Heart right ventricle (tissue), 16 donors: ENCODE measurements around the gene SFXN4. TPM values are rescaled to one million over a fixed set of nuclear protein-coding genes. Genes with fewer than 3 reads are reported as not detected.

Experiments used
- ATAC-seq, 8 donors: fragments of 200-7000 bp; cut with Tn5 transposase; one replicate each; pipeline ENCODE4 v1.9.1; 2020; ENCODE audit warnings: mild to moderate bottlenecking in 8 of 8, moderate library complexity in 8 of 8, moderate number of reproducible peaks in 1 of 8
- DNase-seq, 2 donors: peaks; one replicate each; pipeline ENCODE4 v3.0.0-alpha.2; 2020
- H3K27ac ChIP-seq, 10 donors: fragments of 200-600 bp; sonication (generic) in 2 of 10; one replicate each; pipeline versions ENCODE4 v1.5.0 to v1.8.0; 2020 to 2022; ENCODE audit warnings: mild to moderate bottlenecking in 3 of 10
- H3K27me3 ChIP-seq, 7 donors: fragments of 200-600 bp; one replicate each; pipeline ENCODE4 v1.8.0; 2021 to 2022; ENCODE audit warnings: mild to moderate bottlenecking in 2 of 7
- H3K36me3 ChIP-seq, 9 donors: fragments of 200-600 bp; sonication (generic) in 1 of 9; one replicate each; pipeline versions ENCODE4 v1.5.0 to v1.8.0; 2020 to 2022; ENCODE audit warnings: mild to moderate bottlenecking in 2 of 9
- H3K4me1 ChIP-seq, 9 donors: fragments of 200-600 bp; sonication (generic) in 1 of 9; one replicate each; pipeline versions ENCODE4 v1.5.0 to v1.8.0; 2020 to 2022; ENCODE audit warnings: mild to moderate bottlenecking in 4 of 9
- H3K4me3 ChIP-seq, 10 donors: fragments of 200-600 bp; sonication (generic) in 2 of 10; one replicate each; pipeline versions ENCODE4 v1.5.0 to v1.8.0; 2020 to 2022; ENCODE audit warnings: mild to moderate bottlenecking in 7 of 10, moderate library complexity in 2 of 10
- H3K9me3 ChIP-seq, 11 donors: fragments of 200-600 bp in 10 of 11; sonication (generic) in 2 of 11; one replicate each; pipeline versions ENCODE4 v1.5.0 to v1.8.0; 2013 to 2022; ENCODE audit warnings: mild to moderate bottlenecking in 2 of 11, control low read depth in 1 of 11, moderate library complexity in 1 of 11
- WGBS, 2 donors: extraction: QIAGEN DNeasy Blood & Tissue Kit; methylation state at CpG; one replicate each; pipeline ENCODE4 v1.1.7; 2013; ENCODE audit warnings: inconsistent platforms in 1 of 2; 5-methylcytosine and 5-hydroxymethylcytosine counted together
- intact Hi-C, 10 donors: fragments of 100-400 bp; cut with DNase I; formaldehyde crosslinking; loops; one replicate each; pipeline versions ENCODE4 v1.11.1 to v1.14.2; 2022
- polyA plus RNA-seq, 2 donors: library from polyadenylated mRNA; stranded (reverse); fragments of 200-250 nt; gene quantifications; one replicate each; pipeline ENCODE4 v1.2.3, GENCODE V29; 2013
- total RNA-seq, 10 donors: library from RNA; stranded (reverse); fragmentation: NEBNext Ultra II Directional in 3 of 10; extraction: Animal tissue kit (Norgen Biotek cat#: 25700) in 3 of 10; gene quantifications; one replicate each; pipeline versions ENCODE4 v1.2.1 to v1.2.4, GENCODE V29; 2021 to 2023
- TF ChIP-seq, protein P1 (sequence below), 9 donors: fragments of 200-600 bp; sonication (generic) in 2 of 9; IDR thresholded peaks; one replicate each; pipeline versions ENCODE4 v1.5.0 to v1.8.0; 2021 to 2022; ENCODE audit warnings: antibody characterized with exemption in 9 of 9, mild to moderate bottlenecking in 5 of 9, moderate library complexity in 1 of 9
- donor health status: Arrhythmogenic right ventricular cardiomyopathy.
- donor health status: ischemic (EF 13 %, LVEDD 7.1; RV severe dilation, severe dysfunction).
- donor health status: healthy with polysubstance abuse.
- donor health status: DM: no; HTN: yes; CAD: no.
- donor health status: DM: no; HTN: no; CAD: no.
- donor health status: ischemic (EF 25% LVEDD 6.9; RV normal size, moderate dysfunction).
- donor health status: ischemic (EF 25% LVEDD 5.7; RV mildly dilated, moderate dysfunction).
- donor health status: healthy.
- donor health status: DM: yes; HTN: yes; CAD: no.
- donor health status: Ischemic cardiomyopathy.
- donor health status: ischemic (EF 35%, LVEDD 5.7; RV mildly dilated, moderate dysfunction).
- donor health status: nonischemic (EF 11% LVEDD 7.7; RV severe dilation, severe dysfunction).
- donor health status: DM: yes; HTN: yes; CAD: no.
- donor health status: PGD.
- donor health status: ischemic (EF 29% LVEDD 5.4; RV normal size, mild dysfunction).
- donor health status: nonischemic (EF 23%, LVEDD 6.1; RV moderate dilation, normal function).

SFXN4 gene
- total and polyA plus RNA-seq, 12 donors = 32.3 to 95.2 (median 44.0) TPM

DNA sequence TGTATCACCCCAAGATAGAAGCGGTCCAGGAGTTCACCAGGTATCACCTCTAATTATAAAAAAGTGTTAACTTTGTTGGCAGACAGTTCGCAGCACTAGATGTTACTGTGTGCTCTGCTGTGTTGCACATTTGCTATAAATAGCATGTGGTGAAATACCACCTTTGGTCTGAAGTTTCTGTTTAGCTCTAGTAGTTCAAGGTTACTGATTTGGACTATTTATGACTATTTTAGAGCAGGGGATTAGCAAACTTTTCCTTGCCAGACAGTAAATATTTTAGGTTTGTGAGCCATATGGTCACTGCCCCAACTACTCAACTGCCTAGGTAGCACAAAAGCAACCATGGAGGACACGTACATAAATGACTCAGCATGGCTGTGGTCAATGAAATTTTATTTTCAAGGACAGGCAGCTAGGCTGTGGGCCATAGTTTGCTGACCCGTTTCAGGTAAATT lies 45.1 kb downstream of the SFXN4 start:
- no peak for DNase-seq
- peak overlapping the region in 9 of 10 donors; percentile 25 to 74 (median 63) for H3K27ac ChIP-seq
- no peaks in the 10 kb centered on the region for H3K9me3 ChIP-seq
- no peak overlapping the region for H3K4me3 ChIP-seq
- intact Hi-C loops = no loop called here
- no peaks in the 10 kb centered on the region for H3K27me3 ChIP-seq
- H3K4me1 ChIP-seq = peaks cover 0 to 24% (median 7%) of the 10 kb centered on the region in 9 donors
- peaks cover 0 to 100% (median 39%) of the 10 kb centered on the region in 9 donors for H3K36me3 ChIP-seq
- 53 to 68% methylated on average over 4 of the region's 4 CpGs for WGBS, 2 donors
- peak; percentile 34 to 93 (median 80) for ATAC-seq
- TF ChIP-seq, protein P1, sequence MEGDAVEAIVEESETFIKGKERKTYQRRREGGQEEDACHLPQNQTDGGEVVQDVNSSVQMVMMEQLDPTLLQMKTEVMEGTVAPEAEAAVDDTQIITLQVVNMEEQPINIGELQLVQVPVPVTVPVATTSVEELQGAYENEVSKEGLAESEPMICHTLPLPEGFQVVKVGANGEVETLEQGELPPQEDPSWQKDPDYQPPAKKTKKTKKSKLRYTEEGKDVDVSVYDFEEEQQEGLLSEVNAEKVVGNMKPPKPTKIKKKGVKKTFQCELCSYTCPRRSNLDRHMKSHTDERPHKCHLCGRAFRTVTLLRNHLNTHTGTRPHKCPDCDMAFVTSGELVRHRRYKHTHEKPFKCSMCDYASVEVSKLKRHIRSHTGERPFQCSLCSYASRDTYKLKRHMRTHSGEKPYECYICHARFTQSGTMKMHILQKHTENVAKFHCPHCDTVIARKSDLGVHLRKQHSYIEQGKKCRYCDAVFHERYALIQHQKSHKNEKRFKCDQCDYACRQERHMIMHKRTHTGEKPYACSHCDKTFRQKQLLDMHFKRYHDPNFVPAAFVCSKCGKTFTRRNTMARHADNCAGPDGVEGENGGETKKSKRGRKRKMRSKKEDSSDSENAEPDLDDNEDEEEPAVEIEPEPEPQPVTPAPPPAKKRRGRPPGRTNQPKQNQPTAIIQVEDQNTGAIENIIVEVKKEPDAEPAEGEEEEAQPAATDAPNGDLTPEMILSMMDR (IDR thresholded peaks at IDR 0.05) = no peak

DNA sequence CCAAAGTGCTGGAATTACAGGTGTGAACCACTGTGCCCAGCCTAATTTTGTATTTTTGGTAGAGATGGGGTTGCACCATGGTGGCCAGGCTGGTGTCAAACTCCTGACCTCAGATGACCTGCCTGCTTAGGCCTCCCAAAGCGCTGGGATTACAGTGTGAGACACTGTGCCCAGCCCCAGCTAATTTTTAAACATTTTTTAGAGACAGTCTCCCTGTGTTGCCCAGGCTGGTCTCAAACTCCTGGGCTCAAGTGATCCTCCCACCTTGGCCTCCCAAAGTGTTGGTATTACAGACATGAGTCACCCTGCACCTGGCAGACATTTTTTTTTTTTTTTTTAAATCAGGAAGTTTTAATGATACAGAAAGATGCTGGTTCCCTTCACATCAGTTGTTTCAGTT lies 46.1 kb downstream of the SFXN4 start:
- H3K36me3 ChIP-seq = peaks cover 0 to 98% (median 37%) of the 10 kb centered on the region in 9 donors
- DNase-seq (no peak), ATAC-seq (peak in 1 of 8 donors; percentile 52)
- WGBS, 2 donors = 77 to 100% methylated on average over 1 of the region's 1 CpG
- TF ChIP-seq, protein P1 (IDR thresholded peaks at IDR 0.05) = no peak
- intact Hi-C loops = no loop called here
- H3K4me3 ChIP-seq = no peak overlapping the region
- peaks cover 0 to 29% (median 7%) of the 10 kb centered on the region in 9 donors for H3K4me1 ChIP-seq
- H3K9me3 ChIP-seq = no peaks in the 10 kb centered on the region
- no peaks in the 10 kb centered on the region for H3K27me3 ChIP-seq
- peak overlapping the region in 1 of 10 donors; percentile 63 for H3K27ac ChIP-seq

DNA sequence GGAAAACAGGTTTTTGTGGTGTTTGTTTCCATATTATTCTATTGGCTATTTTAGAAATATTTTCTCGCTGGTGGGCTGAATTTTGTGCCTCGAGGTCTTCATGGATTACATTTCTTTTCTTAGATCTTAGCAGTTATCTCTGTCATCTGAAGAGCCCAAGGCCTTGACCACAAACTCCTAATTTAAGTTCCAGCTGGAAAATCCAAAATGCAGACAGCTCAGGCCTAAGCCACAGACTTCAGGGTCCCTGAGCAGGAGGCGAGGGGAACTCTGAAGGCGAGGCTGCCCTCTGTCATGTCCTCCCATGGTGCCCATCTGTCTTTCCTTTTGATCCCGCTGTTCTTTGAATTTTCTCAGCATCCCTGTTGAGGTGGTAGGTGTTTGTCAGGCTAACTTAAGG lies 47.3 kb downstream of the SFXN4 start:
- TF ChIP-seq, protein P1 (IDR thresholded peaks at IDR 0.05) = no peak
- Histone ChIP-seq H3K36me3 (peaks cover 0 to 98% (median 49%) of the 10 kb centered on the region in 9 donors), H3K27me3 (no peaks in the 10 kb centered on the region), H3K4me3 (no peak overlapping the region), H3K27ac (no peak overlapping the region), H3K4me1 (peaks cover 0 to 40% (median 7%) of the 10 kb centered on the region in 9 donors), H3K9me3 (no peaks in the 10 kb centered on the region)
- DNase-seq = no peak
- WGBS, 2 donors = 93 to 96% methylated on average over 5 of the region's 5 CpGs
- intact Hi-C loops = no loop called here
- no peak for ATAC-seq

DNA sequence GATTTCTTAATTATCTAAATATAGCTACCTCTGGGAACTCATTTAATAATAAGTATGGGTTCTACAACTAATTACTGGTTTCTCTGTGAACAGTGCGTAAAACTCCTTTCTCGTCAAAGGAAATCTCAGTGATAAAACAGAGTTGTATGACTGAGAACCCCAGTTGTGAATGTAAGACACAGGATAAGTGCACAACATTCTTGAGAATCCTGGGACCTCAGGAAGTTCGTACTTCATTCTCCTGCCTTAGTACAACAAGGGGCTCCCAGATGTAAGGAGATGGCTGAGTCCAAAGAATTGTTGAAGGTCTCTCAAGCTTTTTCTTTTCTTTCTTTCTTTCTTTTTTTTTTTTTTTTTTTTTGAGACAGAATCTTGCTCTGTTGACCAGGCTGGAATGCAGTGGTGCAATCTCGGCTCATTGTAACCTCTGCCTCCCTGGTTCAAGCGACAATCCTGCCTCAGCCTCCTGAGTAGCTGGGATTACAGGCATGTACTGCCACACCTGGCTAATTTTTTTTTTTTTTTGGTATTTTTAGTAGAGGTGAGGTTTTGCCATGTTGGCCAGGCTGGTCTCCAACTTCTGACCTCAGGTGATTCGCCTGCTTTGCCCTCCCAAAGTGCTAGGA lies 49.1 kb downstream of the SFXN4 start:
- no peak overlapping the region for H3K27ac ChIP-seq
- intact Hi-C loops = no loop called here
- TF ChIP-seq, protein P1 (IDR thresholded peaks at IDR 0.05) = no peak
- H3K9me3 ChIP-seq = no peaks in the 10 kb centered on the region
- peaks cover 0 to 43% (median 7%) of the 10 kb centered on the region in 9 donors for H3K4me1 ChIP-seq
- H3K36me3 ChIP-seq = peaks cover 0 to 98% (median 49%) of the 10 kb centered on the region in 9 donors
- 85 to 94% methylated on average over 6 of the region's 6 CpGs for WGBS, 2 donors
- H3K4me3 ChIP-seq = no peak overlapping the region
- ATAC-seq (no peak), DNase-seq (no peak)
- no peaks in the 10 kb centered on the region for H3K27me3 ChIP-seq
